Measurements from ENCODE around the gene TRABD2B.

TRABD2B gene

DNA sequence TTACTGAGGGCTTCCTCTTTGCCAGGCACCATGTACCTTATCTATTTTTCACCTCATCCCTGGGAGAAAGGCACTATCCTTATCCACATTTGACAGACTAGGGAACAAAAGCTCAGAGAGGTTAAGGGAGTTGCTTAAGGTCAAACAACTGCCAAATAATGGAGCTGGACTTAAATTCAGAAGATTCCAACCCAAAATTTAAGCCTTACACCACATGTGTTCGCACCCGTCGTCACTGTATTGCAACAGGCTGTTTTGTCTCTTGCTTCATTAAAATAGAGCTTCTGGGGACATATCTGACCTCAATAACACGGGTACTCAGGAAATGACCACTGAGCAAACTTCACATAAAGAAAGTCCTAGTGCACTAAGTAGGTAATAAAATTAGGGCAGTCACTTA, 62.0 kb downstream of the TRABD2B start:
- DNase-seq (ENCODE audit: low spot score), result no peak

- DNase-seq (ENCODE audit: low spot score), result no peak
Observed at GRCh38 chr1:47934243-47934805, 62.9 kb downstream of the TRABD2B start.

GRCh38 chr1:47932743-47933142, 64.4 kb downstream of the TRABD2B start:
- no peak for DNase-seq (ENCODE audit: low spot score)

DNA sequence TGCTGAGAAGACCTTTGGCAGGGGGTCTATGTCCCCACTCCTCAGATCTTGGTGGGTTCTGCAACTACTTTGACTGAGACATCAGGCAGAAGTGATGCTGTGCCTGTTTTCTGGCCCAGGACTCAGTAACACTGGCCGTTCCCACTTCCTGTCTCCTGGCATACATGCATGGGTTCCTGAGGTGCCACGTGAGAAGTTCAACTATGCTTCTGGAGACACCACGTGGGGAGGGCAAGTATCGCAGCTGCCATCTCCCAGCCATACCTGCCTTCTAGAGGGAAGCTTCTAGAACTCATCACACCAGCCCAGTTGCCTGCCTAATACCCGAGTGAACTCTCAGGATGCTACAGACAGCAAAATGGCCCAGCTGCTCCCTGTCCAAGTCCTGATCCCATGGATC, 65.8 kb downstream of the TRABD2B start:
- DNase-seq (ENCODE audit: low spot score), result no peak

GRCh38 chr1:47930210-47930840, 66.9 kb downstream of the TRABD2B start:
- no peak for DNase-seq (ENCODE audit: low spot score)

DNA sequence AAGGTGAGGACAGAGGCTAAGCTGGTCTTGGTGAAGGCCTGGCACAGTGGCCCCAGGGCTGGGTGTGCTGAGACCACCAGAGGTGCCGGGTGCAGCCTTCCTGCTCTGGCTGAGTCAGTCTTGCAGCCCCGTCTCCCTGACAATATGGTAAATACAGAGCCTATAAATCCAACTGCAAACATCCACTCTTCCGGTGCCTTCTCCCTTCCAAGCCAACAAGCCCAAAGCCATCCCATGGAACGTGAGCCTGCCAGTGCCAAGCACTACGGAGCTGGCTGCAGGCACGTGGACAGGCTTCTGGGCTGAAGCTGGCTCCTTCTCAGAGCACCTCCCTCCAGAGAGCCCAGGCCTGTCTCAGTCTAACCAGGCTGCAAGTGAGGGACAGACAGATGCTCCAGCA, 70.0 kb downstream of the TRABD2B start:
- DNase-seq (ENCODE audit: low spot score), result no peak

DNA sequence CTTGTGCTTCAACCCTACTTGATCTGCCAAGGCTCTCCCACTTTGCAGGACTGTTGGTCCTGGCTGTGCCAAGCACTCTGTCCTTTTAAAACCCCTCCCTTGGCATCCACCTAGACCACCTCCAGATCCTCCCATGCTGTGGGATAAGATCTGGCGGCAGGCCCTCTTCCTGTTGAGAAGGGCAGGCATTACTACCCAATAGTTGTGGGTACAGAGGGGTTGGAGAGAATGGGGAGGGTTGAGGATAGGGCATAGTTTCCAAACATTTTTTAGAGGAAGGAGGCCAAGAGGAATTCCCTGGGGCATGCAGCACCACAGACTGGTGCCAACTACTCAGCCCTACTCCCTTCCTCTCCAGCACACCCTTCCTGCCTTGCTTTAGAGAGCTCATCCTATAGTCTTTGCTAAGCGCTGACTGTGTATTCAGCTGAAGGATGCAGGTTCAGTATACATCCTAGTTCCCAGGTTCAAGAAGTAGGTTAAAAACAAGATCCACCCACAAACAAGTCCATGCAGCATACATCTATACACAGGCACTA, 70.7 kb downstream of the TRABD2B start:
- DNase-seq (ENCODE audit: low spot score), result no peak

DNA sequence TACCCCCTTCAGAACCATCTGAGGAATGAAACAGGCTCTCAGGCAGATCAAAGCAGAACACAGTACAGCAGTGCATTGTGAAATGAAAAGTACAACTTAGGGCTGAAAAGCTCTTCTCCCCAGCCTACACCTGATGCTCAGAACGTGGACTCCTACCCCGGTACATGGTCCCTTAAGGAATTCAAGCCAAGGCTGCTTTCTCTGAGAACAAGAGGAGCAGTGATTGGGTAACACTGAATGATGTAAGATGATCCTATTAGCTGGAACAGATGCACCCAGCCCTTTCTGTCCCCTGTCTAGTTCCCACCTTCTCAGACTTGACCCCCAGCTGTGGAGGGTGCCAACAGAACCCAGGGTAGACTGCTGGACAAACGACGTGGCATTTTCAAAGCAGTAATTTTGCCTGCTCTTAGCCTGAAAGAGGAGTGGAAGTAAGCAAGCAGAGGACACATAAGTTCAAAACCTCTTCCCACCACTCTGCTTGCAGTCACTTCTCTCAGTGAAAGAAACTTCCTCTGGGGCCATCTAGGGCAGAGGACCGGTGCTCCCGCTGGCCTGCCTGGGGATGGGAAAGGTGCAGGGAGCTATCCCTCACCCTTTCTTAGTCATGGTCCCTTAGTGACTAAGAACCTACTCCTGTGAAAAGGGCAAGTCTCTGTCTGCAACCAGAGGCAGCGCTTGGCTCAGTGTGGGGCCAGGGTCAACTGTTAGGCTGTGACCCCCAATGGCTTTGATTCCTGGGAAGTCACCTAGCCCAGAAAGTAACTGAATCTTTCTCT, 72.7 kb downstream of the TRABD2B start:
- no peak for DNase-seq (ENCODE audit: low spot score)

DNA sequence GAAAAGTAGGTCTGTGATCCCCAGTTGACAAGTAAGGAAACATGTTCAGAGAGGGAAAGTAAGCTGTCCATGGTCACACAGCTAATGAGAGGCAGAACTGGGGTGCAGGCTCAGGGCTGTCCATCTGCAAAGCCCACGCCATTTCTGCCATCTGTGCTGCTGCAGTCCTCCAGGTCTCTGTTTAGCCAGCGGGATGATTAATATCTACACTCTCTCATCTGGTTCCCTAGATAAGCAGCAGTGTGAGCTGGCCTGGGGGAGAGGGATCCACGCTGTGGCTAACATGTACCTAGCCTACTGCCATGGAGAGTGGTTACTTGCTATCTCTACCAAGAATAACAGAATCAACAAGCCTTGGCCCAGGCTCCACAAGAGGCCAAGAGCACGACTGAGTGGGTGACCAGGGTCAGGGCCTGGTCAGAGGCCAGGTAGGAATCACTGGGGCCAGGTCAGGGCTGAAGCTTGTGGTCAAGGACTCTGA, 75.2 kb downstream of the TRABD2B start:
- DNase-seq (ENCODE audit: low spot score), result no peak

GRCh38 chr1:47919113-47919833, 77.9 kb downstream of the TRABD2B start:
- DNase-seq (ENCODE audit: low spot score), result no peak

DNA sequence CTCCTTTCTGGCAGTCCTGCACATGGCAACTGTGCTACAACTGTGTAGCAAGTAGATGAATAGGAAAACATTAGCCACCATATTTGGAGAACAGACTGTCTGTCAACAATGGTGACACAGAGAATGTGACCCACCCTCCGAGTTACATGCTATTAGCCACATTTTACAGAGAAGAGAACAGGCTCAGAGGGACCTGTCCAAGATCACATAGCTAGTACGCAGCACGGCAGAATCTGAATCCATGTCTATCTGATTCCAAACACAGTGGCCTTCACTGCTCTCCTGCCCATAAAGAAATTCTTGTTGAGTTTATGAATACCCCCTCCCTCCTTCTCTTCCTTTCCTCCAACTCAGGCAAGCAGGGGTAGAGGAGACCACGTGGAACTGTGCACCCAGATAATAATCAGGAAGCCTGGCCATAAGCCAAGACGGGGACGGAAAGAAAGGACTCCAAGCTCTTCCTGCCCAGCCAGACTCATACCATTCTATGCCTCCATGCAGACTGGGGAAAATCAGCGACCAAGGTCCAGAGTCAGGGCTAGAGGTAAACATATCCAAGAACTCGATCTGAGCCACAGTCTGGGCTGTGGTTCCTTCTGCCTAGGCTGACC, 78.8 kb downstream of the TRABD2B start:
- no peak for DNase-seq (ENCODE audit: low spot score)

GRCh38 chr1:47917687-47918086, 79.5 kb downstream of the TRABD2B start:
- no peak for DNase-seq (ENCODE audit: low spot score)

GRCh38 chr1:47915677-47916353, 81.4 kb downstream of the TRABD2B start:
- DNase-seq (ENCODE audit: low spot score), result no peak

DNA sequence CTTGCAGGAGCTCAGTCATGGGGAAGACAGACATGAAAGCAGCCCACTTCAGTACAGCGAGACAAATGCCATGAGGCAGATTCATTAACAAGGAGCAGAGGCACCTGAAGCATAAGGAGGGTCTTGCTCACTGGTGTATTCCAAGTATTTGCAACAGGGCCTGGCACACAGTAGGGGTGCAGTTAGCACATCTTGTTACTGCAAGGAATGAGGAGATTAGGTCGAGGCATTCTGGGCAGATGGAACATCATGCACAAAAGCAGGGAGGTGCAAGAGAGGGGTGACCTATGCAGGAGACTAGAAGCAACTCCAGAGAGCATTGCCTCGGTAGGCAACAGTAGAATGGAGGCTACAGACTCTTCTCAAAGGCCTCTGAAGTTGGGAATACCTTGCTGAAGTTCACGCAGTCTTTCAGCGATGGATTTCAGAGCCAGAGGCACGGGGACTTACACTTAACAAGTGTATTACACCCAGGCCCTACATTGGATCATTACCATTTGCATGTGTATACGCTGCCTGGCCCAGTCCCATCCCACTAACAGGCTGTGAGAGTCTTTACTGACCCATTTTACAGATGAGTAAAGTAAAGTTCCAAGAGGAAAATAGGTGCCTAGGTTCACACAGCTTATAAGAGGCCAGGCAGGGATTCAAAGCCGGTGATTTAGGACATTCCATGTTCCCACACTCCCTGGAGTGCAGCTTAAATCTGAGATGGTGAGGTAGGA, 82.1 kb downstream of the TRABD2B start:
- DNase-seq (ENCODE audit: low spot score), result no peak

- no peak for DNase-seq (ENCODE audit: low spot score)
Observed at GRCh38 chr1:47914218-47914938, 82.8 kb downstream of the TRABD2B start.

- no peak for DNase-seq (ENCODE audit: low spot score)
Observed at GRCh38 chr1:47913225-47913823, 83.9 kb downstream of the TRABD2B start.

- no peak for DNase-seq (ENCODE audit: low spot score)
Observed at GRCh38 chr1:47912756-47913155, 84.4 kb downstream of the TRABD2B start.

- DNase-seq (ENCODE audit: low spot score), result no peak
Observed at GRCh38 chr1:47911892-47912291, 85.3 kb downstream of the TRABD2B start.

GRCh38 chr1:47911424-47911823, 85.8 kb downstream of the TRABD2B start:
- no peak for DNase-seq (ENCODE audit: low spot score)

- no peak for DNase-seq (ENCODE audit: low spot score)
Observed at GRCh38 chr1:47908258-47908657, 88.9 kb downstream of the TRABD2B start.
